ENCODE data around the gene LRRC4C. TPM values are rescaled to one million over a fixed set of nuclear protein-coding genes. Genes with fewer than 3 reads are reported as not detected.

Gene LRRC4C
- polyA plus RNA-seq, 1 experiment, result 0.02 TPM

GRCh38 chr11:40140560-40140959 is 1318.9 kb downstream of the LRRC4C start:
- CTCF ChIA-PET, result no interaction called here
- no peaks in the 10 kb centered on the region for H3K9me3 ChIP-seq (ENCODE audit: control insufficient read depth, insufficient read depth, low read length)
- H3K27ac ChIP-seq (ENCODE audit: low read depth, low read length), result no peak overlapping the region
- no peaks in the 10 kb centered on the region for H3K27me3 ChIP-seq (ENCODE audit: control insufficient read depth, insufficient read depth, low read length)
- POLR2A ChIA-PET, result no interaction called here
- DNase-seq (ENCODE audit: low read depth, low spot score), result no peak
- no peak for TF ChIP-seq CTCF (IDR thresholded peaks at IDR 0.05; ENCODE audit: low read depth, low read length)
- H3K4me3 ChIP-seq (ENCODE audit: low read depth, low read length), result no peak overlapping the region

DNA sequence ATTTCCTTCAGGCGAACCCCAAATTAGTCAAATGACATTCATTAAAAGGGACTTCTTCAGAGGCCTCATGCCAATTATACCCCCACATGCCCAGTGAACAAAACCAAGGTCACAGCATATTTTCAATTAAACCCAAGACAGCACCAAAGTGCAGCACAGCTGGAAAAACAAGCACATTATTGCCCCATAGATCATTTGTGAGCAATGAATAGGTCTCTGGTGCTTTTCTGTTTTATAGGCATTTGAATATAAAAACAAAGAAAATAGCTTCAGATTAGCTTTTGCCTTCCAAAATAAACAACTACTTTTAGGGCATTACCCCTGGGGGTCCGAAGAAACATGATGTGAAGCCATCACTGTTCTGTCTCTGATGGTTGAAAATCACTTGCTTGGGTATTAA is 1319.9 kb downstream of the LRRC4C start:
- Histone ChIP-seq H3K9me3 (ENCODE audit: control insufficient read depth, insufficient read depth, low read length) (no peaks in the 10 kb centered on the region), H3K4me3 (ENCODE audit: low read depth, low read length) (no peak overlapping the region), H3K27ac (ENCODE audit: low read depth, low read length) (no peak overlapping the region), H3K27me3 (ENCODE audit: control insufficient read depth, insufficient read depth, low read length) (no peaks in the 10 kb centered on the region)
- no peak for DNase-seq (ENCODE audit: low read depth, low spot score)
- no peak for TF ChIP-seq CTCF (IDR thresholded peaks at IDR 0.05; ENCODE audit: low read depth, low read length)
- ChIA-PET CTCF (no interaction called here), POLR2A (no interaction called here)

DNA sequence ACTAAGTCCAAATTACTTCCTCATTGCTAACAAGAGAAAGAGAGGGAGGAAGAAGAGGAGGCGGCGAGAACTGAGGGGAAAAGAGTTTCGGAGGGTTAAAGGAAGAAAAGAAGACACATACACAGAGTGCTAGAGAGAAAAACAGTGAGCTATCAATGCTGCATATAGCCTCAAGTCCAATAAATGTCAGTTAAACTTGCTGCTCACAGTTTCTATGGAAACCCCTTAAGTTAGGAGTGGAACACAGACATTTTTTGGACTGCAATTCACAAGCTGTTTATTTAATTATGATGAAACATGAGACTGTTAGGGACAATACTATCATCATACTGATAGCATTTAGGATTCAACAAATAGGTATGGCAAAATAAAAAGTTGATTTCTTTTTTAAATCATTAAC is 1320.4 kb downstream of the LRRC4C start:
- Histone ChIP-seq H3K9me3 (ENCODE audit: control insufficient read depth, insufficient read depth, low read length) (no peaks in the 10 kb centered on the region), H3K4me3 (ENCODE audit: low read depth, low read length) (no peak overlapping the region), H3K27me3 (ENCODE audit: control insufficient read depth, insufficient read depth, low read length) (no peaks in the 10 kb centered on the region), H3K27ac (ENCODE audit: low read depth, low read length) (no peak overlapping the region)
- no peak for TF ChIP-seq CTCF (IDR thresholded peaks at IDR 0.05; ENCODE audit: low read depth, low read length)
- ChIA-PET POLR2A (no interaction called here), CTCF (no interaction called here)
- DNase-seq (ENCODE audit: low read depth, low spot score), result no peak

DNA sequence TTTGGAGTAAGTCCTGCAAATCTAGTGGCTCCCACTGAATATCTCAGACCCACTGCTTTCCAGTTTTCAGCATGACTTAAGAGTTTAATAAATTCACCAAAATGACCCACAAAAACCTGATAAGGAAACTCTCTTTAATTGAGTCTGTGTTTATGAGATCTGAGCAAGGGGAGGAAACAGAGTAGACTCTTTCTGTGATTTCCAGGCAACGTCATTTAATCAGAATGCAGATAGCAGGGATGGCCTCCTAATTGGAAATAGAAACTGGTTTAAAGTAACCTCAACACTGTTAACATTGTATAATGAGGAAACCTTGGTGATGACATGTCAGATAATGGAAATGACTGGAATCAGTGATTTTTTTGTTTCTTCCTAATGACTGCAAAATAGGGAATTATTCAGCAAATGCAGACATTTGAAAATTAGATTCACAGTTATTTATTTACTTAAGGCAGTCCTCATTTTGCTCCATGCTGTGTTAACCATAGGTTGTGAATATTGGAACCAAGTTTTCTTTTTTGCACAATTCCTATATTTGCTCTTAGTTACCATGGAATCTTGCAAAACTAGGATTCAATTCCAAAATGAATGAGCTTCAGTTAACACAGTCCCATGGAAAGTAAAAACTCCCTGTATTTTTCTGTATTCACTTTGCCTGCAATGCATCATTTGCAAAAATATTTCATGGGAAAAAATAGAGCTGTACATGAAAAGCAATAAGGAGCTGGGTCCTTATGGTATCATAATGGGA is 1324.5 kb downstream of the LRRC4C start:
- Histone ChIP-seq H3K27me3 (ENCODE audit: control insufficient read depth, insufficient read depth, low read length) (no peaks in the 10 kb centered on the region), H3K4me3 (ENCODE audit: low read depth, low read length) (no peak overlapping the region), H3K27ac (ENCODE audit: low read depth, low read length) (no peak overlapping the region), H3K9me3 (ENCODE audit: control insufficient read depth, insufficient read depth, low read length) (no peaks in the 10 kb centered on the region)
- TF ChIP-seq CTCF (IDR thresholded peaks at IDR 0.05; ENCODE audit: low read depth, low read length), result no peak
- no peak for DNase-seq (ENCODE audit: low read depth, low spot score)
- CTCF ChIA-PET, result no interaction called here
- POLR2A ChIA-PET, result no interaction called here

DNA sequence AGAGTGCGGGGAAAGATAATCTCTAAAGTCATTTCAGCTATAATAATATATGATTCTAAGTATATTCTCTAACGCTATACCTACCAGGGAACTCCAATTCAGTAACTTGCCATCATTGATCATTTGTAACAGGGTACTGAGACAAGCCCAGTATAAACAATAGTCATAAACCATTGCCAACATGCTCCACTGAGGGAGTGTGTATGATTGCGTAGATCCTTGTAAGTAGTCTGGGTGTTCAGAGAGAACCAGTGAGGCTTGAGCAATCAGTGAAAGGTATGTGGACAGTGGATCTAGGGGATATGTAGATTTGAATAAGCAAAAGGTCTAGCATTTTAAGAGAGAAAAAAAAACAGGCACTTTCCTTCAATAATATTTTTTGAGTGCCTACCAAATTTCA is 1326.0 kb downstream of the LRRC4C start:
- CTCF ChIA-PET, result no interaction called here
- no peak for DNase-seq (ENCODE audit: low read depth, low spot score)

More for the DNA sequence above, 1326.0 kb downstream of the LRRC4C start:
- H3K27me3 ChIP-seq (ENCODE audit: control insufficient read depth, insufficient read depth, low read length), result no peaks in the 10 kb centered on the region
- no peak for TF ChIP-seq CTCF (IDR thresholded peaks at IDR 0.05; ENCODE audit: low read depth, low read length)
- no peak overlapping the region for H3K4me3 ChIP-seq (ENCODE audit: low read depth, low read length)
- POLR2A ChIA-PET, result no interaction called here
- H3K9me3 ChIP-seq (ENCODE audit: control insufficient read depth, insufficient read depth, low read length), result no peaks in the 10 kb centered on the region
- H3K27ac ChIP-seq (ENCODE audit: low read depth, low read length), result no peak overlapping the region

All from AG04450 (cell line).